B cell (primary cell): Measurements from ENCODE around the gene MMP15. TPM values are rescaled to one million over a fixed set of nuclear protein-coding genes. Genes with fewer than 3 reads are reported as not detected.

ENCODE experiments used
- ATAC-seq: fragments of 200-7000 bp; cut with Tn5 transposase; one replicate; pipeline ENCODE4 v1.10.0; 2021; ENCODE audit warnings: low read depth, mild to moderate bottlenecking, moderate number of reproducible peaks, moderate library complexity
- CTCF ChIA-PET: fragments of 350-600 bp; sonication (Branson Sonifier 250); formaldehyde crosslinking; loops from one replicate; lab custom pipeline; 2021; ENCODE audit warnings: antibody characterized with exemption, inconsistent platforms; lab: Charles Lee
- POLR2A ChIA-PET: fragments of 350-600 bp; sonication (Branson Sonifier 250); formaldehyde crosslinking; loops from one replicate; lab custom pipeline; 2021; ENCODE audit warnings: antibody characterized with exemption; lab: Charles Lee
- DNase-seq: peaks from one replicate; pipeline ENCODE4 v3.0.0; 2013
- H2AFZ ChIP-seq: 2 replicates; pipeline ENCODE4 v1.6.1; 2012; ENCODE audit warnings: mild to moderate bottlenecking, low read depth, low read length; ENCODE audit not compliant: insufficient read depth, poor library complexity, severe bottlenecking
- H3K27ac ChIP-seq, 2 donors: 1 replicate in 1 of 2; 2 replicates in 1 of 2; pipeline ENCODE4 v1.5.1; 2012 to 2013; ENCODE audit warnings: low read length in 2 of 2, mild to moderate bottlenecking in 2 of 2, moderate library complexity in 1 of 2
- H3K27me3 ChIP-seq, 4 experiments: fragments of 200-600 bp in 1 of 4; sonication (generic) in 1 of 4; replicated peaks in 1 of 4; 1 replicate in 2 of 4; 2 replicates in 2 of 4; pipeline versions ENCODE4 v1.6.1 to v1.7.0; 2013 to 2016; ENCODE audit warnings: low read length in 3 of 4, mild to moderate bottlenecking in 2 of 4, mixed read lengths in 1 of 4, moderate library complexity in 1 of 4; ENCODE audit not compliant: insufficient read depth in 4 of 4, control insufficient read depth in 3 of 4; ENCODE audit errors: control extremely low read depth in 1 of 4
- H3K36me3 ChIP-seq, 2 experiments: replicated peaks in 1 of 2; 1 replicate in 1 of 2; 2 replicates in 1 of 2; pipeline versions ENCODE4 v1.6.1 to v1.7.1; 2013; ENCODE audit warnings: low read length in 1 of 2; ENCODE audit not compliant: insufficient read depth in 2 of 2, control insufficient read depth in 1 of 2; ENCODE audit errors: control extremely low read depth in 1 of 2, extremely low read depth in 1 of 2
- H3K4me1 ChIP-seq, 2 donors: fragments of 200-600 bp in 1 of 2; sonication (generic) in 1 of 2; 1 replicate in 1 of 2; 2 replicates in 1 of 2; pipeline versions ENCODE4 v1.5.1 to v1.6.1; 2013 to 2017; ENCODE audit warnings: low read length in 2 of 2; ENCODE audit not compliant: control insufficient read depth in 2 of 2, insufficient read depth in 2 of 2
- H3K4me2 ChIP-seq: replicated peaks from 2 replicates; pipeline ENCODE3; 2012; ENCODE audit warnings: mild to moderate bottlenecking, low read depth, low read length; ENCODE audit not compliant: poor library complexity, severe bottlenecking
- H3K4me3 ChIP-seq, 5 experiments: fragments of 200-600 bp in 1 of 5; sonication (generic) in 1 of 5; 1 replicate in 3 of 5; 2 replicates in 2 of 5; pipeline versions ENCODE4 v1.5.1 to v1.7.0; 2011 to 2016; ENCODE audit warnings: low read length in 4 of 5, mild to moderate bottlenecking in 4 of 5, low read depth in 2 of 5, control low read depth in 1 of 5, moderate library complexity in 1 of 5; ENCODE audit not compliant: insufficient read depth in 1 of 5; ENCODE audit errors: control extremely low read depth in 1 of 5, extremely low read depth in 1 of 5
- H3K79me2 ChIP-seq: fragments of 200-600 bp; sonication (generic); one replicate; pipeline ENCODE4 v1.6.0; 2016; ENCODE audit warnings: low read length; ENCODE audit not compliant: control insufficient read depth, insufficient read depth
- H3K9ac ChIP-seq: fragments of 200-600 bp; sonication (generic); 2 replicates; pipeline ENCODE4 v1.6.1; 2017; ENCODE audit warnings: mild to moderate bottlenecking, low read length, moderate library complexity
- H3K9me3 ChIP-seq, 3 donors: one replicate each; pipeline versions ENCODE4 v1.6.1 to v1.7.1; 2013; ENCODE audit warnings: low read length in 2 of 3; ENCODE audit not compliant: control insufficient read depth in 2 of 3, insufficient read depth in 1 of 3; ENCODE audit errors: control extremely low read depth in 1 of 3
- H4K20me1 ChIP-seq: 2 replicates; pipeline ENCODE4 v1.6.0; 2012; ENCODE audit warnings: mild to moderate bottlenecking, low read length; ENCODE audit not compliant: insufficient read depth, control insufficient read depth, poor library complexity, severe bottlenecking
- H3K27ac Mint-ChIP-seq: one replicate; pipeline ENCODE4 v1.8.0; 2021; ENCODE audit warnings: mixed read lengths
- H3K27me3 Mint-ChIP-seq: one replicate; pipeline ENCODE4 v1.8.0; 2021; ENCODE audit warnings: mixed read lengths
- H3K4me1 Mint-ChIP-seq: one replicate; pipeline ENCODE4 v1.8.0; 2021; ENCODE audit warnings: mixed read lengths
- H3K4me3 Mint-ChIP-seq: one replicate; pipeline ENCODE4 v1.8.0; 2021; ENCODE audit warnings: mixed read lengths
- H3K9me3 Mint-ChIP-seq: one replicate; pipeline ENCODE4 v1.8.0; 2022; ENCODE audit warnings: mixed read lengths; ENCODE audit not compliant: insufficient read depth
- CTCF ChIP-seq: fragments of 200-600 bp; IDR thresholded peaks from one replicate; pipeline ENCODE4 v1.8.0; 2022; ENCODE audit warnings: antibody characterized with exemption, mild to moderate bottlenecking
- EZH2 ChIP-seq: IDR thresholded peaks from 2 replicates; pipeline ENCODE4 v1.6.1; 2012; ENCODE audit warnings: borderline replicate concordance, low read depth, mild to moderate bottlenecking, moderate library complexity, low read length; ENCODE audit not compliant: insufficient read depth, poor library complexity, severe bottlenecking
- WGBS: methylation state at CpG from one replicate; pipeline ENCODE4 v1.1.5; 2013; ENCODE audit warnings: missing lambda C conversion rate; ENCODE audit not compliant: insufficient coverage; 5-methylcytosine and 5-hydroxymethylcytosine counted together
- intact Hi-C: fragments of 100-400 bp; cut with micrococcal nuclease; formaldehyde crosslinking; loops from one replicate; pipeline ENCODE4 v1.10.0; 2022
- polyA plus RNA-seq: library from polyadenylated mRNA; depleted of rRNA; stranded (reverse); fragments of >200 nt; gene quantifications from 2 replicates; pipeline ENCODE4 v1.2.3, GENCODE V29; 2012
- total RNA-seq, 2 donors: library from RNA; stranded (reverse); fragments of 120-200 nt in 1 of 2; gene quantifications; 1 replicate in 1 of 2; 2 replicates in 1 of 2; pipeline versions ENCODE4 v1.2.3 to v1.2.4, GENCODE V29; 2013 to 2022

MMP15 gene
- total and polyA plus RNA-seq, 2 donors (not counting 1 experiment from before 2014, with no cell fraction given) = not detected

GRCh38 chr16:57992084-57992483 is 33.5 kb upstream of the MMP15 start:
- no peak overlapping the region for H3K27ac Mint-ChIP-seq
- CTCF ChIA-PET = interaction anchor here (1.5 kb wide), 1 partner anchor 12 kb away, joined by 3 read pairs; no protein-coding TSS in a partner anchor
- WGBS = 93% methylated on average over 5 of the region's 6 CpGs
- no peaks in the 10 kb centered on the region for H3K9me3 Mint-ChIP-seq
- intact Hi-C loops = no loop called here
- H3K4me3 Mint-ChIP-seq = no peak overlapping the region
- H3K27me3 Mint-ChIP-seq = no peaks in the 10 kb centered on the region
- Histone ChIP-seq H4K20me1 (peaks cover 30% of the 10 kb centered on the region), H3K4me1 (peaks cover 6 to 8% of the 10 kb centered on the region in 2 donors), H3K36me3 (peaks cover 0 to 15% of the 10 kb centered on the region in 2 experiments), H3K27ac (no peak overlapping the region), H2AFZ (no peak overlapping the region), H3K4me2 (no peak overlapping the region), H3K9ac (no peak overlapping the region), H3K79me2 (peaks cover 13% of the 10 kb centered on the region), H3K27me3 (no peaks in the 10 kb centered on the region), H3K4me3 (no peak overlapping the region), H3K9me3 (no peaks in the 10 kb centered on the region)
- DNase-seq (no peak), ATAC-seq (no peak)
- TF ChIP-seq CTCF (no peak), EZH2 (no peak)
- H3K4me1 Mint-ChIP-seq = peaks cover 9% of the 10 kb centered on the region
- POLR2A ChIA-PET = no interaction called here

- no peak overlapping the region for H3K4me3 Mint-ChIP-seq
- no peaks in the 10 kb centered on the region for H3K27me3 Mint-ChIP-seq
- H4K20me1 ChIP-seq = peaks cover 34% of the 10 kb centered on the region
- no peak overlapping the region for H3K27ac ChIP-seq
- ATAC-seq (no peak), DNase-seq (no peak)
- peaks cover 0 to 23% of the 10 kb centered on the region in 2 experiments for H3K36me3 ChIP-seq
- intact Hi-C loops = no loop called here
- no peak overlapping the region for H3K27ac Mint-ChIP-seq
- H3K4me1 ChIP-seq = peaks cover 6 to 9% of the 10 kb centered on the region in 2 donors
- no peaks in the 10 kb centered on the region for H3K9me3 Mint-ChIP-seq
- ChIA-PET POLR2A (no interaction called here), CTCF (interaction anchor here (1.3 kb wide), 1 partner anchor 12 kb away, joined by 4 read pairs; no protein-coding TSS in a partner anchor)
- no peak overlapping the region for H3K9ac ChIP-seq
- no peak for TF ChIP-seq CTCF
- TF ChIP-seq EZH2 = no peak
- peaks cover 14% of the 10 kb centered on the region for H3K79me2 ChIP-seq
- H2AFZ ChIP-seq = no peak overlapping the region
- no peak overlapping the region for H3K4me3 ChIP-seq
- H3K27me3 ChIP-seq = no peaks in the 10 kb centered on the region
- H3K4me2 ChIP-seq = no peak overlapping the region
- 85% methylated on average over 6 of the region's 8 CpGs for WGBS
- peaks cover 12% of the 10 kb centered on the region for H3K4me1 Mint-ChIP-seq
- H3K9me3 ChIP-seq = no peaks in the 10 kb centered on the region
Measured at GRCh38 chr16:57993438-57993837, 32.1 kb upstream of the MMP15 start.
